Suprapubic skin (tissue), 4 donors: ENCODE results near the gene FETUB. TPM values are rescaled to one million over a fixed set of nuclear protein-coding genes. Genes with fewer than 3 reads are reported as not detected.

ENCODE experiments used
- DNase-seq, 2 donors: peaks; one replicate each; pipeline ENCODE4 v3.0.0-alpha.2; 2019; ENCODE audit warnings: low spot score in 2 of 2
- H3K27ac ChIP-seq: fragments of 200-600 bp; sonication (generic); one replicate; pipeline ENCODE4 v1.5.1; 2019
- H3K27me3 ChIP-seq: fragments of 200-600 bp; sonication (generic); one replicate; pipeline ENCODE4 v1.5.1; 2019
- H3K36me3 ChIP-seq: fragments of 200-600 bp; sonication (generic); one replicate; pipeline ENCODE4 v1.5.1; 2019
- H3K4me1 ChIP-seq: fragments of 200-600 bp; sonication (generic); one replicate; pipeline ENCODE4 v1.5.1; 2019
- H3K4me3 ChIP-seq: fragments of 200-600 bp; sonication (generic); one replicate; pipeline ENCODE4 v1.5.1; 2019; ENCODE audit warnings: mild to moderate bottlenecking
- H3K9me3 ChIP-seq: fragments of 200-600 bp; sonication (generic); one replicate; pipeline ENCODE4 v1.5.1; 2019
- EP300 ChIP-seq: sonication (generic); formaldehyde crosslinking; IDR thresholded peaks from one replicate; pipeline ENCODE4 v1.6.1; 2017; ENCODE audit warnings: antibody characterized with exemption
- POLR2A ChIP-seq, 2 donors: fragments of 450-650 bp; IDR thresholded peaks; one replicate each; pipeline ENCODE4 v1.6.1; 2017; ENCODE audit warnings: antibody characterized with exemption in 2 of 2, mild to moderate bottlenecking in 2 of 2, moderate library complexity in 2 of 2
- POLR2AphosphoS5 ChIP-seq, 3 donors: sonication (generic); formaldehyde crosslinking; IDR thresholded peaks; one replicate each; pipeline ENCODE4 v1.6.1; 2017; ENCODE audit warnings: antibody characterized with exemption in 3 of 3
- WGBS: methylation state at CpG from one replicate; pipeline ENCODE4 v1.1.5; 2018; 5-methylcytosine and 5-hydroxymethylcytosine counted together
- total RNA-seq, 4 donors: library from RNA; depleted of rRNA; stranded (reverse); fragments of >200 nt; gene quantifications; one replicate each; pipeline ENCODE4 v1.1.0, GENCODE V29; 2016
- TF ChIP-seq, protein P1 (sequence below), 2 donors: fragments of 200-600 bp in 1 of 2; fragments of 450-650 bp in 1 of 2; sonication (generic) in 1 of 2; IDR thresholded peaks; one replicate each; pipeline ENCODE4 v1.5.1; 2016 to 2019; ENCODE audit warnings: antibody characterized with exemption in 2 of 2, mild to moderate bottlenecking in 1 of 2, moderate library complexity in 1 of 2

FETUB gene
- total RNA-seq, 4 donors from 2014 or later = 3.9 to 16.0 (median 10.4) TPM

DNA sequence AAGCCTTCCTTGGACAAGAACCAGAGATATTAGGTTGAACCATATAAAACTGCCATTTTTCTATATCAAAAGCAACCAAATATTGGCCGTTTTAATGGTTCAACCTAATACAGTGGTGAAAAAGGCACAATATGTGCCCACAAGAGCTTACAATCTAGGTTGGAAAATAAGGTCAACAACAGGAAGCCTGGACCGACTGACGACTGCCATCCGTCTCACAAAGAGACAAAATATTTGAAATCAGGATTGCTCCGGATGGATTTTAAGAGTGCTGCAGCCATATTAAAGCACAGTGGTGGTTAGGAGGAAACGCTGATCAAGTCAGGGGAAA lies 26.0 kb upstream of the FETUB start:
- DNase-seq = no peak
- Histone ChIP-seq H3K9me3 (no peaks in the 10 kb centered on the region), H3K4me3 (no peak overlapping the region), H3K27me3 (peaks cover 26% of the 10 kb centered on the region), H3K27ac (no peak overlapping the region), H3K36me3 (no peaks in the 10 kb centered on the region), H3K4me1 (peaks cover 20% of the 10 kb centered on the region)
- TF ChIP-seq, protein P1, sequence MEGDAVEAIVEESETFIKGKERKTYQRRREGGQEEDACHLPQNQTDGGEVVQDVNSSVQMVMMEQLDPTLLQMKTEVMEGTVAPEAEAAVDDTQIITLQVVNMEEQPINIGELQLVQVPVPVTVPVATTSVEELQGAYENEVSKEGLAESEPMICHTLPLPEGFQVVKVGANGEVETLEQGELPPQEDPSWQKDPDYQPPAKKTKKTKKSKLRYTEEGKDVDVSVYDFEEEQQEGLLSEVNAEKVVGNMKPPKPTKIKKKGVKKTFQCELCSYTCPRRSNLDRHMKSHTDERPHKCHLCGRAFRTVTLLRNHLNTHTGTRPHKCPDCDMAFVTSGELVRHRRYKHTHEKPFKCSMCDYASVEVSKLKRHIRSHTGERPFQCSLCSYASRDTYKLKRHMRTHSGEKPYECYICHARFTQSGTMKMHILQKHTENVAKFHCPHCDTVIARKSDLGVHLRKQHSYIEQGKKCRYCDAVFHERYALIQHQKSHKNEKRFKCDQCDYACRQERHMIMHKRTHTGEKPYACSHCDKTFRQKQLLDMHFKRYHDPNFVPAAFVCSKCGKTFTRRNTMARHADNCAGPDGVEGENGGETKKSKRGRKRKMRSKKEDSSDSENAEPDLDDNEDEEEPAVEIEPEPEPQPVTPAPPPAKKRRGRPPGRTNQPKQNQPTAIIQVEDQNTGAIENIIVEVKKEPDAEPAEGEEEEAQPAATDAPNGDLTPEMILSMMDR (IDR thresholded peaks at IDR 0.05) = no peak
- no peak for TF ChIP-seq POLR2A (IDR thresholded peaks at IDR 0.05)
- no peak for TF ChIP-seq EP300
- TF ChIP-seq POLR2AphosphoS5 (IDR thresholded peaks at IDR 0.05) = no peak
- 51% methylated on average over 6 of the region's 6 CpGs for WGBS

- 34% methylated on average over 16 of the region's 16 CpGs for WGBS
- Histone ChIP-seq H3K9me3 (no peaks in the 10 kb centered on the region), H3K27ac (no peak overlapping the region), H3K4me3 (no peak overlapping the region), H3K4me1 (peaks cover 20% of the 10 kb centered on the region), H3K36me3 (no peaks in the 10 kb centered on the region), H3K27me3 (peaks cover 26% of the 10 kb centered on the region)
- no peak for TF ChIP-seq EP300
- TF ChIP-seq, protein P1 (IDR thresholded peaks at IDR 0.05) = peak; percentile 92 to 95
- DNase-seq = peak in 1 of 2 donors; percentile 74
Measured at GRCh38 chr3:186614597-186615483, 25.4 kb upstream of the FETUB start.

- H3K27ac ChIP-seq = no peak overlapping the region
- DNase-seq = no peak
- WGBS = 76% methylated on average over 8 of the region's 8 CpGs
- TF ChIP-seq, protein P1 (IDR thresholded peaks at IDR 0.05) = no peak
- TF ChIP-seq POLR2AphosphoS5 (IDR thresholded peaks at IDR 0.05) = no peak
- TF ChIP-seq EP300 = no peak
- TF ChIP-seq POLR2A (IDR thresholded peaks at IDR 0.05) = no peak
- no peaks in the 10 kb centered on the region for H3K9me3 ChIP-seq
- peaks cover 20% of the 10 kb centered on the region for H3K4me1 ChIP-seq
- peaks cover 26% of the 10 kb centered on the region for H3K27me3 ChIP-seq
- no peak overlapping the region for H3K4me3 ChIP-seq
- no peaks in the 10 kb centered on the region for H3K36me3 ChIP-seq
Measured at GRCh38 chr3:186616299-186616617, 23.9 kb upstream of the FETUB start.

DNA sequence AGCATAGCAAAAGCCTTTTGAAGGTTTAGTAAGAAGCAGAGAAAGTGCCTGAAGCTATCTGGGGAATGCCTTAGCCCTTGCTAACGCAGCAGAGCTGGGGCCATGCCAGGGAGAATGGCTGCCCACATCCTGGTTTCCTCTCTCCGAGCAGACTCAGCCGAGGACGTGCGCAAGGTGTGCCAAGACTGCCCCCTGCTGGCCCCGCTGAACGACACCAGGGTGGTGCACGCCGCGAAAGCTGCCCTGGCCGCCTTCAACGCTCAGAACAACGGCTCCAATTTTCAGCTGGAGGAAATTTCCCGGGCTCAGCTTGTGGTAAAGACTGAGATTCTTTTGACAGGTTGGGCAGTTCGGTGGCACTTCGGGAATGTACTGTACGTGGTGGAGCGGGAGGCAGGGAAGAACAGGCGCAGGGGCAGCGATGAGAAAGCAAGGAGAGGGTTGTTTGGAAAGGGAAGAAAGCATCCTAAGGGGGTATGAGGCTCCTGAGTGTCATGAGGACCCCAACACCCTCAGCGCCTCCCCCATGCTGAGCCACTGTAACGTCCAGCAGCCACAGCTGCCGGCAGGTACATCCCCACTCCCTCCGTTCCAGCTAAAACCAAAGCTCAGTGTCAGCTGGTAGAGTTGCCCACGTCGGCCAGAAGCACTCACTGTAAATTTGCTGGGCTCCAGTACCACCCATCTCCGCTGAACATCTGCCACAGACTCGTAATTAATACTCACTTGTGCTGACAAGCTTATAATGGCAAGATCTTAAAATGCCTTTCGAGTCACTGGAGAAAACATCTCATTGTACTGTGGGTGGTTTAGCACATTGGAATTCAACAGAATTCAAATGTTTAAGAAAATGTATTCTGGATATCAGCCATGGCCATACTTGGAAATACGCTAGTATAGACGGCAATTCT lies 22.9 kb upstream of the FETUB start:
- H3K36me3 ChIP-seq = no peaks in the 10 kb centered on the region
- peaks cover 20% of the 10 kb centered on the region for H3K4me1 ChIP-seq
- TF ChIP-seq, protein P1 (IDR thresholded peaks at IDR 0.05) = peak; percentile 80 to 86
- TF ChIP-seq POLR2A (IDR thresholded peaks at IDR 0.05) (no peak), POLR2AphosphoS5 (IDR thresholded peaks at IDR 0.05) (no peak)
- no peaks in the 10 kb centered on the region for H3K9me3 ChIP-seq
- peak; percentile 86 to 92 for DNase-seq
- 8% methylated on average over 27 of the region's 31 CpGs for WGBS
- H3K27me3 ChIP-seq = peaks cover 26% of the 10 kb centered on the region
- peak overlapping the region; percentile 57 for H3K27ac ChIP-seq
- peak overlapping the region; percentile 33 for H3K4me3 ChIP-seq
